ENCODE data around the gene CDC73.

Gene CDC73

DNA sequence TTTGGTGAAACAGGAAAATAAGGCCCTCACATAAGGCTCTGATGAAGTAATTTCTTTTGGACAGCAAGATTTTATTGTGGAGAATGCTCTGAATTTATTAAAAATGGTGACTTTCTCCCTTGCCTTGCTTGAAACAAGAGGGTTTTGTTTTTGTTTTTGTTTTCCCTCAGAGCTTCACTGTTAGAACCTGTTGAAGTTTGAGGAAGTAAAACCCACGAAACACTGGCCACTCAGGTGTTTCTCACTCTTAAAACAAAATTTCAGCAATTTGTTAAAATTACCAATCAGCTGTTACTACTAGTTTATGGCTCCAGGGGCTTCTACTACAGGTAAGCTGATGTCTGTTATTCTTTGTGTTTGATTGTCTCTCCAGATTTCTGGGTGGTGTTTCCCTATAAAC, 177.2 kb downstream of the CDC73 start:
- no peak for DNase-seq

DNA sequence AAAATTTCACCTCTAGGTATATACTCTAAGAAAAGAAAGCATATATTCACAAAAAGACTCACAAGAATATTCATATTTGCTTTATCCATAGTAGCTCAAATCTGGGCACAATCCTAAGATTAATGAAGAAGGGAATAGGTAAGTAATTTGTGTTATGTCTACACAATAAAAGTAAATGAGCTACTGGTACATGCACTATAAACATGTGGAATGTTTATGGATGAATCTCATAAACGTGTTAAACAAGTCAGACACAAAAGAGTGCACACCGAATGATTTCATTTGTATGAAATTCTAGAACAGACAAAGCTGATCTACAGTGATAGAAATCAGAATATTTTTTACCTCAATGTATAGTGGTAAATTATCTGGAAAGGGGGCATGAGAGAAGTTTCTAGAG, 179.9 kb downstream of the CDC73 start:
- no peak for DNase-seq

DNA sequence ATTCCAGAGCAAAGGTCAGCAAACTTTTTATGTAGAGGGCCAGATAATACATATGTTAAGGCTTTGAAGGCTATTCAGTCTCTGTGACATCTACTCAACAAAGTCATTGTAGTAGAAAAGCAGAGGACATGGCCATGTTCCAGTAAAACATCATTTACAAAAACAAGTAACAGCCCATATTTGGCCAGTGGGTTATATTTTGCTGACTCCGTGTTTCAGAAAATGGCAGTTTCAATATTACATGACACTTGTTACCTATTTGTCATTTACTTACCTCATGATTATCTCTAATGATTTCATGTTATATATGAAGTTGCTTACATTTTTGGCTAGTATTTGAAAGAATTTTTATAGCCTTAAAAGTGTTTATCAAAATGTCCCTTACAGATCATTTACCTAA, 182.0 kb downstream of the CDC73 start:
- no peak for DNase-seq
